ENCODE data around the gene CRABP2.

The CRABP2 gene

DNA sequence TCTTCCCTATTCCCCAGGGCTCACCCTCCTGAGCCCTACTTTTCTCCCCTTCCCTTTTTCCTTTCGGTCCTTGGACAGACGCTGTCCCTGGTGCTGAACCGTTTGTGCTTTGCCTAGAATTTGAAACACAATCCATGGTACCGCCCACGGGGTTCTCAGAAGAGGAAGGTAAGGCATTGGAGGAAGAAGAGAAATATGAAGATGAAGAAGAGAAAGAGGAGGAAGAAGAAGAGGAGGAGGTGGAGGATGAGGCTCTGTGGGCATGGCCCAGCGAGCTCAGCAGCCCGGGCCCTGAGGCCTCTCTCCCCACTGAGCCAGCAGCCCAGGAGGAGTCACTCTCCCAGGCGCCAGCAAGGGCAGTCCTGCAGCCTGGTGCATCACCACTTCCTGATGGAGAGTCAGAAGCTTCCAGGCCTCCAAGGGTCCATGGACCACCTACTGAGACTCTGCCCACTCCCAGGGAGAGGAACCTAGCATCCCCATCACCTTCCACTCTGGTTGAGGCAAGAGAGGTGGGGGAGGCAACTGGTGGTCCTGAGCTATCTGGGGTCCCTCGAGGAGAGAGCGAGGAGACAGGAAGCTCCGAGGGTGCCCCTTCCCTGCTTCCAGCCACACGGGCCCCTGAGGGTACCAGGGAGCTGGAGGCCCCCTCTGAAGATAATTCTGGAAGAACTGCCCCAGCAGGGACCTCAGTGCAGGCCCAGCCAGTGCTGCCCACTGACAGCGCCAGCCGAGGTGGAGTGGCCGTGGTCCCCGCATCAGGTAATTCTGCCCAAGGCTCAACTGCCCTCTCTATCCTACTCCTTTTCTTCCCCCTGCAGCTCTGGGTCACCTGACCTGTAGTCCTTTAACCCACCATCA, 53.0 kb downstream of the CRABP2 start:
- DNase-seq: no peak

Data from effector CD4-positive, alpha-beta T cell (primary cell).